ENCODE measurements around the gene KHK.

Gene KHK

GRCh38 chr2:27094353-27094984 is 7.9 kb downstream of the KHK start:
- no peaks in the 10 kb centered on the region for H3K9me3 ChIP-seq (ENCODE audit: control insufficient read depth, insufficient read depth, low read length)
- no peaks in the 10 kb centered on the region for H3K36me3 ChIP-seq (ENCODE audit: control insufficient read depth, low read length)
- H3K4me2 ChIP-seq (ENCODE audit: low read length): no peak overlapping the region
- H3K9me2 ChIP-seq (replicated peaks; ENCODE audit: control insufficient read depth, low read length): no peaks in the 10 kb centered on the region
- H3F3A ChIP-seq (ENCODE audit: control insufficient read depth, insufficient read depth): no peaks in the 10 kb centered on the region
- H3K4me1 ChIP-seq (ENCODE audit: control insufficient read depth, low read length): peaks cover 11% of the 10 kb centered on the region
- no peaks in the 10 kb centered on the region for H4K20me1 ChIP-seq (ENCODE audit: control insufficient read depth, insufficient read depth, low read depth, low read length)
- no peak overlapping the region for H3K4me3 ChIP-seq (ENCODE audit: low read length)
- H3K27me3 ChIP-seq (ENCODE audit: control insufficient read depth, low read length): no peaks in the 10 kb centered on the region
- TF ChIP-seq EZH2phosphoT487 (IDR thresholded peaks at IDR 0.05; ENCODE audit: borderline replicate concordance, low read length) (no peak), CTCF (IDR thresholded peaks at IDR 0.05; ENCODE audit: low read depth, low read length, poor library complexity, severe bottlenecking) (no peak)
- H3K79me2 ChIP-seq (ENCODE audit: control insufficient read depth, low read length): no peaks in the 10 kb centered on the region
- H3K27ac ChIP-seq (ENCODE audit: low read depth, low read length): no peak overlapping the region

GRCh38 chr2:27095427-27095744 is 8.8 kb downstream of the KHK start:
- Histone ChIP-seq H3F3A (ENCODE audit: control insufficient read depth, insufficient read depth) (no peaks in the 10 kb centered on the region), H4K20me1 (ENCODE audit: control insufficient read depth, insufficient read depth, low read depth, low read length) (no peaks in the 10 kb centered on the region), H3K36me3 (ENCODE audit: control insufficient read depth, low read length) (no peaks in the 10 kb centered on the region), H3K27me3 (ENCODE audit: control insufficient read depth, low read length) (no peaks in the 10 kb centered on the region), H3K79me2 (ENCODE audit: control insufficient read depth, low read length) (no peaks in the 10 kb centered on the region), H3K4me1 (ENCODE audit: control insufficient read depth, low read length) (peaks cover 11% of the 10 kb centered on the region), H3K9me2 (replicated peaks; ENCODE audit: control insufficient read depth, low read length) (no peaks in the 10 kb centered on the region), H3K9me3 (ENCODE audit: control insufficient read depth, insufficient read depth, low read length) (no peaks in the 10 kb centered on the region), H3K27ac (ENCODE audit: low read depth, low read length) (no peak overlapping the region), H3K4me3 (ENCODE audit: low read length) (no peak overlapping the region), H3K4me2 (ENCODE audit: low read length) (no peak overlapping the region)
- TF ChIP-seq CTCF (IDR thresholded peaks at IDR 0.05; ENCODE audit: low read depth, low read length, poor library complexity, severe bottlenecking) (no peak), EZH2phosphoT487 (IDR thresholded peaks at IDR 0.05; ENCODE audit: borderline replicate concordance, low read length) (no peak)

- H3K4me2 ChIP-seq (ENCODE audit: low read length): peak overlapping the region; percentile 86
- peaks cover 11% of the 10 kb centered on the region for H3K4me1 ChIP-seq (ENCODE audit: control insufficient read depth, low read length)
- no peaks in the 10 kb centered on the region for H3K9me3 ChIP-seq (ENCODE audit: control insufficient read depth, insufficient read depth, low read length)
- no peak overlapping the region for H3K27ac ChIP-seq (ENCODE audit: low read depth, low read length)
- H4K20me1 ChIP-seq (ENCODE audit: control insufficient read depth, insufficient read depth, low read depth, low read length): no peaks in the 10 kb centered on the region
- H3F3A ChIP-seq (ENCODE audit: control insufficient read depth, insufficient read depth): no peaks in the 10 kb centered on the region
- no peaks in the 10 kb centered on the region for H3K9me2 ChIP-seq (replicated peaks; ENCODE audit: control insufficient read depth, low read length)
- H3K79me2 ChIP-seq (ENCODE audit: control insufficient read depth, low read length): no peaks in the 10 kb centered on the region
- TF ChIP-seq EZH2phosphoT487 (IDR thresholded peaks at IDR 0.05; ENCODE audit: borderline replicate concordance, low read length): no peak
- TF ChIP-seq CTCF (IDR thresholded peaks at IDR 0.05; ENCODE audit: low read depth, low read length, poor library complexity, severe bottlenecking): no peak
- H3K36me3 ChIP-seq (ENCODE audit: control insufficient read depth, low read length): no peaks in the 10 kb centered on the region
- H3K4me3 ChIP-seq (ENCODE audit: low read length): peak overlapping the region; percentile 70
- H3K27me3 ChIP-seq (ENCODE audit: control insufficient read depth, low read length): no peaks in the 10 kb centered on the region
These were observed 9.4 kb downstream of the KHK start for GRCh38 chr2:27095745-27096651.

Data from DOHH2 (cell line).